Middle frontal gyrus (tissue), 1 donor: ENCODE results near the gene DYSF.

Experiments
- DNase-seq: peaks from one replicate; pipeline ENCODE4 v3.0.0-alpha.2; 2015; ENCODE audit warnings: low spot score; ENCODE audit errors: extremely low spot score

DYSF gene

DNA sequence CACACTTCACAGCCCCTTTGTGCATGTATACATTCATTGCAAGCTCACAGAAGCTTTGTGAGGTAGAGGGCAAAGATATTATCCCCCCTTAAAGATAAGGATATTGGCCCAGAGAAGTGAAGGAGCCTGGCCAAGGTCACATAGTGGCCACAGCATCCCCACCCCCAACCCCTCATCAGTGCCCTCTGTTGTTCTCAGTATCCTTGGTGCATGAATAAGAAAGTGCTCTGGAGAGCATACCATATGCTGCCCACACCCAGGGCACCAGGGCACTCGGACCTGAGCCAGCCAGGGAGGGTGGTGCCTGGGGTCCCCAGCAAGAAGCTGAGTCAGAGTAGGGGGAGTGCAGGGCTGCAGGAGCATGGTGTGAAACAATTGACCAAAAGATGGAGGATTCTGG is 3.3 kb downstream of the DYSF start:
- no peak for DNase-seq

DNA sequence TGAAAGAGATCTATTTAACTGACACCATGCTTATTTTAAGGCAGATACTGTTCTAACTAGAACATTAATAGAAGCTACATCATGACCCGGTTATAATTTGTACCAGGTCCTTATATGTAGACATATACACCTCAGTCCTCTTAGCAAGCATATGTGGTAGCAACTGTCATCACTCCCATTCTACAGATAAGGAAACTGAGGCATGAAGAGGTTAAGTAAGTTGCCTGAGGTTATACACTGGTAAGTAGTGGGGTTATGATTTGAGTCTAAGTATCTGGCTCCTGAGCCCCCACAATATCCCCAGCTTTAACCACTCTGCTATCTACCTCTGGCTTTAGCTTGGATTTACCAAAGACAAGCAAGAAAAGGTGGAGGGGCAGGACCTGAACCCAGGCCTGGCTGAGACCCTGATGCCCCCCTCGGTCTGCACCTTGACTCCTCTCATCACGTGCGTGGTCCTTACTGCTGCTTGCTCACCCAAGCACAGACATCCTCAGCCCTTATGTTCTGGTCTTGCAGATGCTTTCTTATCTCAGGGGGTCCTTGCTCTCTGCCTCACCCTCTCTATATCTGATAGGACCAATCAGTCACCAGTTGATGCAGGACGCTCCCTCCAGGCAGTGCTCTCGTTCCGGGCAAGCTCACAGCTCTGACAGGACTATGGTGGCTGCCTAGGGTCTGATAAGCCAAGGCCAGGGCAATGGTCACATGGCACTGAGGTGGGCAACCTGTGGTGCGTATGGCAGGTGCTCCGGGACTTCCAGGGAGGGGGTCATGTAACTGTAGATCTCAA is 4.0 kb downstream of the DYSF start:
- DNase-seq, result no peak

DNA sequence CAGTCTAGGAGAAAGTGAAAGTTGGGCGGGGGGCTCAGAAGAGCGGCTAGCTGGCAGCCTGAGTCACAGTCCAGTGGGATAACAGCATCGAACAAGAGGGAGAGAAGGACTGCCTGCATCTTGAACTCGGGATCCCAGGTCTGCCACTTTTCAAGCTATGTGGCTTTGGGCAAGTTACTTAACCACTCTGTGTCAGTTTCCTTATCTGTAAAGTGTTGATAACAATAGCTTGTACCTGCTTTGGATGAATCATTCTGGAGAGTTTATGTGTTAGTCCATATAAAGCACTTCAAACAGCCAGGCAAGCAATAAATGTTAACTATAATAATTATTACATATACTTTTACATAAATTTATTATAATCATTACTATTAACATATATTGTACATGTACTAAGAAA is 4.6 kb downstream of the DYSF start:
- no peak for DNase-seq

DNA sequence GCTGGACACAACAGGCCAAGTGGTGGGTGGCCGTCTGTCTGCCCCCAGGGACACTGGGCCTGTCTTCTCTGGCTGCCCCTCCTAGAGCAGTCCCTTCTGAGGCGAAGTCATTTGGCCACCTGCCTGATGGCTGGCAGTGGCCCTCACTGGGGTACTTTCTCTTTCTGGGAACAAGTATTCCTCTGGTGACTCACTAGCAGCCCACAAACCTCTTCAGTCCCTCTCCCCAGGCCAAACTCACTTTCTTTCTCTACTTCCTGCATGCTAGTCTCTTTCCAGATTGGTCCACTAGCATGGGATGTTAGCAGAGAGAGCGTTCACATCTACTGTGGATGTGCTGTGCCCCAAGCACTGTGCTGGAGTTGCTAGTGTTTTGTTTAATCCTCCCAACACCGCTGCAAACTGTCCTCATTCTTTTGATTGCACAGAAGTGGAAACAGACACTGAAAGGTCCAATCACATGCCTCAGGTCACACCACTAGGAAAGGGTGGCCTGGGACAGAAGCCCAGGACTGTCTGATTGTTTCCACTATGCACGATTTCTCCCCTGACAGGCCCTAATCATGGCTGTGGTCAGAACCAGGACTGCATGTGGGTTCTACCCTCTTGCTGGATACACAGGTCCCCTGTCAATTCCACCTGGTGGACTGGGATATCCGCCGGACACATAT is 5.2 kb downstream of the DYSF start:
- DNase-seq, result no peak

DNA sequence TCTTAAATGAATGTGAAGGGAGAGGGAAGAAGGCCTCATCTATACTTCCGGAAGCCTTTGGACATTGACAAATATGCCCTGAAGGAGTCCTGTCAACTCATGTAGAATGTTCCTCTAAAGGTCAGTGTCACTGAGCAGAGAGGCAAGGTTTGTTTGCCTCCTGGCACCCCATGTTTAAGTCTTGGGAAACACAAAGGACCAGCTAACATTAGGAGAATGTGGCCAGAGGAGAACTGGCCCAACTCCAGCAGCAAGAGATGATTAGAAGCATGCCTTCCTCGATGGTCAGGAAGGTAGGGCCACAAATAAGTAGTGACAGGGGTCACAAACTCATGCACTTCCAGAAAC is 5.7 kb downstream of the DYSF start:
- DNase-seq, result no peak

DNA sequence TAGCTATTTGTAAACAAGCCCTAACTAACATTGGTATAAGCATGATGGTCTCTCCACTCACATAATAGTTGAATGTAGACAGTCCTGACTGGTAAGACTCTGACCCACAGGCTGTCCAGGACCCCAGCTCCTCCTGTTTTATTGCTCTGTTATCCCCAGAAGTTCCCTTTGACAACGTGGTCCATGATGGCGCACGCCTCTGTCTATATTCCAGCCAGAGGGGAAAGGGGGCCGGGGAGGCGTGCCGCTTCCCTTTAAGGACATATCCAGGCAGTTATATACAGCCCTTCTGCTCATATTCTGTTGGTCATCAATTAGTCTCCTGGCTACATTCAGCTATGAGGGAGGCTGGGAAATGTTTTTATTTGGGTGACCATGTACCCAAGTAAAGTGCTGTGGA is 6.7 kb downstream of the DYSF start:
- DNase-seq, result no peak

DNA sequence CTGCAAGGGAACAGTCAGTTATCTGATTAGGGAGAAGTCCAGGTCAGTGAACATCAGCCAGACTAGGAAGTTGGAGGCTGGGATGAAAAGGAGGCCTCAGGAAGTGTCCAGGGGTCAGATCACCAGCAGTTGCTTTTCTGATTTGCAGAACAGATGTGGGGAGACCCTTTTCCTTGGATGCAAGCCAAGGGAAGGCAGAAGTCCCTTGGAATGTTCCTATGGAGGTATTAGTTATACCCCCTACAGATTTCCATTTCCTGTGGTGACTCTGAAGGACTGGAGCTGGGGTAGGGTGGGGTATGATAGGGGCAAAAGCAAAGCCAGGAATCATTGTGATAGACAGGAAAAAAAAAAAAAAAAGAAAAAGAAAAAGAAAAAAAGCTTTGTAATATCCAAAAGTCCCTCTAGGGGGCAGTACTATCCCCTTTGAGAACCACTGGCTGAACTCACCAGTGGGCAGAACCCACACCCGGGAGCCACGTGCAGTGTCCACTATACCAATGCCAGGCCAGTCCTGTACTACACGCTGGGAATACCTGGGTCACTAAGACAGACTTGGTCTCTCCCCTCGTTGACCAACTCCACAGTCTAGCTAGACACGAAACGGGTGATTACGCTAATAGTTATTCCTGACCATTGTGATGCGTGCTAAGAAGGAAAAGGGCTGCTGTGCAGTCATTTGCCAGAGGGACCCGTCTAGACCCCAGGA is 7.4 kb downstream of the DYSF start:
- DNase-seq, result no peak

DNA sequence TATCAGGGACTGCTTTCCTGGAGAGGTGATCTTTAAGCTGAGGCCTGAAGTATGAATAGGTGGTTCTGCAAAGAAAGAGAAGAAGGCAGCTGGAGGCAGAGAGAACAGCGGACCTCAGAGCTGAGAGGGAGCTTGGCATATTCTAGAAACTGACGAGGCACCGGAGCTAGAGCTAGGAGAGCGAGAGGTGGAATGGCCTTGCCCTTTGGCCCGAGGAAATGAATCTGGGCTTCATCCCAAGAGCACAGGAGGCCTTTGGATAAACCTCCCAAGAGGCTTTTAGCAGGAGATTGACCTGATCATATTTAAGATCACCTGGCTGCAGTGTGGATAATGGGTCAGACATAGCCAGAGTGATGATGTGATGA is 7.9 kb downstream of the DYSF start:
- no peak for DNase-seq

DNA sequence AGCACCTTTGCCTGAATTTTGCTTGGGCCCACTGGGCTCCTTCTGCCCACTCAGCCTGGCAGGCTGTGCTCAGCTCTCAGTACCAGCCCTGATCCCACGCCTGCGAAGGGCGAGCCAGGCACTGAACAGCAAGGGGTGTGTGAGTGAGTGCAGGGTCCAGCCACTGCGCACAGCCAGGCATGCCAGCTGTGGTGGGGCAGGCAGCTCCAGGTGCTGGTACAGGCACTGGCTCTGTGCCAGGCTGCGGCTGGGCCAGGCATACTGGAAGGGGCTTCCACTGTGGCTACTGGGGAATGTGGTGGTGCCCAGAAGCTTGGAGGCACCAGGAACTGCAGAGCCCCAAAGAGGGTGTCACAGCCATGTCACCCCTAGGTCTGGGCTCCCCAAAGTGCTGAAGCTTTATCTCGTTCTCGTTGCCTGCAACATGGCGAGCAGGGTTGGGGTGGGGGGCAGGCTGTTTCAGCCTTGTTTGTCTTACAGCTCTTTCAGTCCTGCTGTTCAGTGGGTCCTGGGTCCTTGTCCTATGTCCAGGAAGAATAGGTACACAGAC is 8.8 kb downstream of the DYSF start:
- no peak for DNase-seq

DNA sequence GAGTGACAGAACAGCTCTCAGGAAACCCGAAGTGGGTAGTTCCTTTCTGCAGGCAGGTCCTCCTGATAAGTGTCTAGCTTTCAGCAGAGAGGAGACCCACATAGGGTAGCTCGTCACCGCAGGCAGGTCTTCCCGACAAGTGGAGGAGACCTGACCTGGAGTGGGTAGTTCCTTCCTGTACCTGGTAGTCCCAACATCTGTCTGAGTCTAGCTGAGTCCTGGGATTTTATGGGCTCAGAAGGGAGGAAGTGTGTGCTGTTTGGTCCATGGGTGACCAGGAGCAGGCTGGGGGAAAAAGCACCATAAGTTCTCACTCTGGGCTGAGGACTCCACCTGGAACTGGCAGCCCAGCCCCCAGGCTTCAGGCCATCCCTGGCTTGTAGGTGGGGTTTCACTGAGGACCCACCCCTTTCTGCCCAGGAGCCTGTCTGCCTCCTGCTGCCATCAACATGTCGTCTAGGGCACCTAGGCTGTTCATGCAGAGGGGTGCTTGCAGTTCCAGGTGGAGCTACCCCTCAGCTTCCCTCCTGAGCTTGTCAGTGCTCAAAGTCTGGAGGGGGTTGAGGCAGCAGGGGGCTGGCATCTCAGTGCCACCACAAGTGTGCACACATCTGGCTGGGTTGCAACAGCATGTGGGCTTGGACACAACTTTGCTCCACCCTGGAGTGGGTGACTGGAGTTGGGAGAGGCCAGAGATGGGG is 9.4 kb downstream of the DYSF start:
- no peak for DNase-seq

DNA sequence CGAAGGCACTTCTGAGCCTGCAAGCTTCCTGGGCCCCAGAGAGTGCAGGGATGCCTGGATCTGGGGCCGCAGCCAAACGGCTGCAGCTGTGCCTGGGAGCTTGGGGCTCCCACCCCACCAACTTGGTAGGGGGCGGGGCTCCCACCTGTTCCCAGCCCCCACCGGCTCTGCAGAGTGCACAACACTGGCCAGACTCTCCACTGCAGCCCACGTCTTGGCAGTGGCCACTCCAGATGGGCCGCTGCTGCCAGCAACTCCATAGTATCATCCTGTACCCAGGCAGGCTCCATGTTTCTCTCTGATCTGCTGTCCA is 9.9 kb downstream of the DYSF start:
- DNase-seq, result no peak

DNA sequence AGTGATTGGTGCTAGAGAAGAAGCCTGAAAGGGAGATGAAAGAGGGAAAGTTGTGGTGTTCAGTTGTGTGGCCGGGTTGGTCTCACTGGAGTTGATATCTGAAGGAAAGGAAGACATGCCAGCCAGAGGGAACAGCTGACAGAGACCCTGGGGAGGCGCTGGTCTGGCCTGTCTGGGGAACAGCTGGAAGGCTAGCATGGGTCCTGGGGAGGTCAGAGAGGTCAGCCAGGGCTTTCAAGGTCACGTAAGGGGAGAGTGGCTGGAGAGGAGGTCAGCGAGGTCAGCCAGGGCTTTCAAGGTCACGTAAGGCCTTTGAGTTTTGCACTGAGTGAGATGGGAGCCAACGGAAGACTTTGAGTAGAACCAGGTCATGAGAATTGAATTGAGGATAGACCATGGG is 11.0 kb downstream of the DYSF start:
- DNase-seq, result no peak

DNA sequence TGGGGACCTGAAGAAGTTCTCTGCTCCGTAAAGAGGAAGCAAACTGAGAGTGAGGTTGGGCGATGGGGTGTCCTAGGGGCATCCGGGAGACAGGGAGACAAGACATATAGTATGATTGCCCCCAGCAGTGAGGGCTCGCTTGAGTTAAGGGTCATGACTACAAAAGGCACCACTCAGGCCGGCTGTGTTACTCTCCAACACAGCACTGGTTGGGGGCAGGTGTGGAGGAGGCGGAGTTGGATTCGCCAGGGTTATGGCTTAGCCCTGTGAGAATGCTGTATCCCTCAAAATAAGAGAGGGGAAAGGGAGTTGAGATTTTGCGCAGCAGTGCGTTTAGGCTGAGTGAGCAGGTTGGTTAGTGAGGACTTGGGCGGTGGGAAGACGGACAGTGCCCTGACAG is 12.0 kb downstream of the DYSF start:
- no peak for DNase-seq

DNA sequence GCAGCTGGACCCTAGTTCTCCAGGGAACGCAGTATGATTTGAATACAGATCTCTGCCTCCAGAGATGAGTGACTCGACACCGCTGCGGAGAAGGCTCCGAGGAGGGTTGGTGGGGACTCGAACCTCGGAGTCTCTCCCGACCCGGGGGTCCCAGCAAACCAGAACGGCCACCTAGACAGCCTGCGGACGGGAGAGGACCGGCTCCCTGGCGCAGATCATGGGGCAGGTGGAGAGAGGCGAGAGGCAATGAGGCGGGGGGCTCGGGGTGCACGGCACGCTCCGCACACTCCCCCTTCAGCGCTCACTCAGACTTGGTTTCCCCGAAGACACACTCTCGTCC is 12.6 kb downstream of the DYSF start:
- DNase-seq, result no peak

DNA sequence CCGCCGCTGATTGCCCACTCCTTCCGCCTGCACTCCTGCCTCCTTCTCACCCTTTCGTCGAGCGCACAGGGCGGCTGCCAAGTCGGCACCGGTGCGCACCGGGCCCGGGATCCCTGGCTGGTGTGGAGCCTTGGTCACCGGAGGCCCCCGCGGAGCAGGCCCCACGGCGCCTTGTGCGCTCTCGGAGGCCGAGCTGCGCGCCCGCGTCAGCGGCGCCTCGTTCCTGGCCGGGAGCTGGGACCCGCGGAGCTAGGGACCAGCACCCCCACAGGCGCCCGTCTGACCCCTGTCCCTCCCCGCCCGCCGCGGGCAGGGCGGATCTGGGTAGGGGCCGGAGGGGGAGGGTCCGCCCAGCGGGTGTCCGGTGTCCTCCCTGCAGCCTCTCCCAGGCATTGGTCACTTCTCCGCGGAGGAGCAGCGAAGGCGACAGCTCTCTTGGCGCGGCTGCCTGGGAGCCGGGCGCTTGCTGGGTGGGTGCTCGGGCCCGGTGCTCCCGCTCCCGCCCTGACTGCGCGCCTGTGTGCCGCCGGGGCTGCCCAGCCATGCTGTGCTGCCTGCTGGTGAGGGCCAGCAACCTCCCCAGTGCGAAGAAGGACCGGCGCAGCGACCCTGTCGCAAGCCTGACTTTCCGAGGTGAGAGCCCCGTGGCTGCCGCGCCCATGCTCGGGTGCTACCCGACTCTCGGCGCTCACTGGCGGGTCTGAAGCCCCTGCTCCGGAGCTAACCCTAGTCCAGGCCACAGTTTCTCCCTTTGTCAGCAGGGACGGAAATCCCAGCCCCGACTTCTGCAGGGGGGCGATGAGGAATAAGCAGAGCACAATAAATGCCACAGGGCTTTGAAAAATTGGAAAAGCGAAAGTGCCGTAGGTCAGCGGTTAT is 13.2 kb downstream of the DYSF start:
- no peak for DNase-seq

DNA sequence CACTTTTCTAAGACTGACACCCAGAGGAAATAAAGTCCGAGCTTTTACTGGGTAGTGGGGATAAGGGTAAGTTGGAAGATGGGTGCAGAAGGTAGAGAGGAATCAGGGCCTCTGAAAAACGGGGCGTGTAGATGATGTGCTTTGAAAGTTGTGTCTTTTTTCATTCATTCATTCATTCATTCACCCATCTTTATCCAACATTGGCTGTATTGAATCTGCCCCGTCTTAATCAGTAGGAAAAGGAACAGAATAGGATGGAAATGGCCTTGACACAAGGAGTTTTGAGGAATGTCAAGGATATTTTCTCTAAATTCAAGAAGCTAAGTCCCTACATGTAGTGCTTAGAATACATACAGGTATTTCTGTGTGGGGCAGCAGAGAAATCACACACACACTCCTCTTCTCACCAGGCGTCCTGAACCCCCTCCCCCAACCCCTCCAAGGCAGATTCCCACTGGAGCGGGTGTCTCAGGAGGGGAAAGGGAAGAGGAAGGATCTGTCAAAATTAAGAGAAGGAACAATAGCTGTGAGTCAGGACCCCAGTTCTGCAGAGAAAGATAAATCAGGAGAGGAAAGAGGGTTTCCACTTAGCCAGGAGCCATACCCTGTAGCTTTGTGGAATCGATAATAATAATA is 13.9 kb downstream of the DYSF start:
- no peak for DNase-seq

DNA sequence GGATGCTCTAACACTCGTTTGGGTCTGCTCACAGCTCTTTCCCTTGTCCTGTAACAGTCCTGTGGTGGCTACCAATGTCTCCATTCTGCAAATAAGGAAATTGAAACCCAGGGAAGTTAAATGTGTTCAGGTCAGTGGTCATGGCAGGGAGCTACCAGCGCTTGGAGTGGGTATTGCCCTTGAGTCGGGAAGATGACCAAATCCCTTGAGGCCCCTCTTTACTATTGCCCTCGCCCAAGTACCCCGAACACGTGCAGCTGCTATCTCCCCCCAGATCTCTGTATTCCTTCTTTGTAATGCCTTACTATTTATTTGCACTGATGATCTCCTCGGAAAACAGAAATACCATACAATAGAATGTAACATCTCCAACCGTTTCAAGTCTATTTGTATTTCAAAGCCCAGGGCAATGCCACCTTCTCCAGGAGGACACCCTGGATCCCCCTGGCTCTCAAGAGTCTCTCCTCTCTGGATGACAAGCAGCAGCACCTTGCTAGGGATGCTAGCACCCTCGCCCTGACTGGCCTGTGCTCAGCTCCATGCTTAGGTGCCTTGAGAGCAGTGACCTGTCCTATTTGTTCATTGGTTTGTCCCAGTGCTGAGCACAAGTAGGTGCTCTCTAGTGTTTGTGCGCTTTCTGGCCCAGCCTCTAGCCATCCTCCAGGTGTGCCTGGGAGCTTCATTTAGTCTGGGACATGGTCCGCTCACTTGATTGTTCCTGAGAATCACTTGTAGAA is 15.1 kb downstream of the DYSF start:
- no peak for DNase-seq

DNA sequence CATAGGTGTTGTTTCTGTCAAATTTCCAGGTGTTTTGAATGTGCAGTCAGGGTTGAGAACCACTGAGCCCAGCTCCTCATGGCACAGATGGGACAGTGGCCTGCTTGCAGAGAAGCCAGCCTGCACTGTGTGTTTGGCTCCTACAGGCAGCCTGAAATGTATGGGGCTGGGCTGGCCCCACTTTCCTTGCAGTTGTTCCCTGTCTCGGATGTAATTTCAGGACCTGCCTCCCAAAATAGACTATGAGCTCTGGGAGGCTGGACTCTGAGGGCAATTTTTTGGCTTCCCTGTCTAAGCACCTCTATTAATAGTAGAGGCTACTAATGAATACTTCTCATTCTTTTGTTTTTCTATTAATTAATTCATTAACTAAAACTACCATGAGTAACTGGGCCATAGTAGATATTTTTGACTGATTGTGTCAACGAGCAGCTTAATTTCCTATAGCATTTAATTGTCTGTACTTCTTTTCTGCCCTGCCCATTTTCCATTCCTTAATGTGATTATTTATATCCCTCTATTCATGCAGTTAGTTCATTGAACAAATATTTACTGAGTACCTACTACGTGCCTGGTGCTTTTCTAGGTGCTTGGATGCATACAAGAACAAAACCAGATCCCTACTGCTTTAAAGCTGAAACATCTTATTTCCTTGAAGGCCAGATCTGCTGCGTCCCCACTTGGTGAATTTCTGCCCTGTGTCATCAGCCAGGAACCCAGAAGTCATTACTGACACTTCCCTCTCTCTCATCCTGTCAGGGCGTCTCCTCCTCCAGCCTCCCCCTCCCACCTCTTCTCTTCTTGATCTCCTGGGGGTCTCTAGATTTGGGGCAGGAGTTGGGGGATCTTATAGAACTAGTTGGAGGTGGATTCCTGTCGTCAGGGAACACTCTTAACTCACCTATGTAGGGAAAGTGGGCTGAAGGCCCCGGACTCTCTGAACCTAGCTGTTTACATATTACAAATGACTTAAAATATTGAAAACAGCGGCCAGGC is 16.3 kb downstream of the DYSF start:
- DNase-seq, result no peak

DNA sequence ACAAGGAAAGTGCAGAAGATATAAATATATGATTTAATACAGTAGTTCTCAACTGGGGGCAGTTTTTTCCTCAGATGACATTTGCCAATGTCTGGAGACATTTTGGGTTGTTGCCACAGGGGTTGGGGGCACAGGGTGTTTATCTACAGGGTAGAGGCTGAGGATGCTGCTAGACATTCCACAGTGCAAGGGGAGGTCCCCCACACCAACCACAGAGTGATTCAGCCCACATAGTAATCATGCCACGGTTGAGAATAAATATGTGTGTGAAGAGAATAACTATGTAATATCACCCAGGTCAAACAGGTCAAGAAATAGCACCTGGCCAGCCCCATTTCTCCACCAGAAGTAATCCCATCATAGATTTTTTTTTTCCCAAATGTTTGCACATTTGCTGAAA is 17.9 kb downstream of the DYSF start:
- DNase-seq, result no peak
